ENCODE data around the gene KIRREL1.

KIRREL1 gene

GRCh38 chr1:157988002-157988401, 5.4 kb upstream of the KIRREL1 start:
- Histone ChIP-seq H3K36me3 (ENCODE audit: insufficient read depth, low read length) (no peaks in the 10 kb centered on the region), H3K9ac (ENCODE audit: low read depth, low read length) (no peak overlapping the region), H3K4me1 (ENCODE audit: insufficient read depth, low read length) (peaks cover 22% of the 10 kb centered on the region), H3K9me3 (ENCODE audit: control insufficient read depth, insufficient read depth, low read length) (no peaks in the 10 kb centered on the region)

DNA sequence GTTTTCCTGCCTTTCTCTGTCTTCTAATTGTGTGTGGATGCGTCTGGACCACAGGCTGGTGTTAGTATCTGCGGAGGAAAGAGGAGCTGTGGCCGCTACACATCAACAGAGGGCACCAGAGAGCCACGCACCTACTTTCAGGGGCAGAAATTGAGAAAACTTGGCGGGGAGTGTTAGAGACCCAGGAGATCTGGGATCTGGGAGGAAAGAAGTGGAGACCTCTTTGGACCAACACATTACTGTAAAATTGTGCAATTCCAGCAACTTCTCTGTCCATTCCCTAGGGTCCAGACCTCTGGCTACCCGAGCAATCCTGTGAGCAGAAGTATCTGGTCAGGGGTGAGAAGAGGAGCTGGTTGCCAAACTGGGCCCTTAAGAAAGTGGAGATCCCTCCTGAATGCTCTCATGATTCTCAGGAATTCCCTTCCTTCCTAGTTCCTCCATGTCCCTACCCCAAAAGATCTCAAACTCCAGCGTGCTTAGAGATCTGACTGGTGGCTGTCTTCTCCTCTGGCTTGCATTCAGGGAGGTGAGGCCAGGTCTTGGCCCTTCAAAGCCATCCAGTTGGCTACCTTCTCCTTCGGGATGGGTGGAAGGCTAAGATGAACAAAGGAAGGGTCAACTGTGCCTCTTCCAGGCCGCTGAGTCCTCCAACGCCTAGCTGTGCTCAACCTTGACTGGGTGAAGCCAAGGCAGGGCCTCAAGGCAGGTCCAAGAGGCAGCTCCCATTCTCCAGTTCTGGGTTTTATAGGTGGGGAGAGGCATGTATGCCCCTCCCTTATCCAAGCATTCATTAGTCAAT, 1.2 kb upstream of the KIRREL1 start:
- Histone ChIP-seq H3K36me3 (ENCODE audit: insufficient read depth, low read length) (no peaks in the 10 kb centered on the region), H3K4me1 (ENCODE audit: insufficient read depth, low read length) (peaks cover 26% of the 10 kb centered on the region), H3K9ac (ENCODE audit: low read depth, low read length) (peak overlapping the region; percentile 91; the same call in 1 of the 2 replicates), H3K9me3 (ENCODE audit: control insufficient read depth, insufficient read depth, low read length) (no peaks in the 10 kb centered on the region)

- Histone ChIP-seq H3K36me3 (ENCODE audit: insufficient read depth, low read length) (no peaks in the 10 kb centered on the region), H3K4me1 (ENCODE audit: insufficient read depth, low read length) (peaks cover 26% of the 10 kb centered on the region), H3K9me3 (ENCODE audit: control insufficient read depth, insufficient read depth, low read length) (no peaks in the 10 kb centered on the region), H3K9ac (ENCODE audit: low read depth, low read length) (peak overlapping the region; percentile 91; the same call in 1 of the 2 replicates)
These were observed 655 bp upstream of the KIRREL1 start for GRCh38 chr1:157992833-157993146.

DNA sequence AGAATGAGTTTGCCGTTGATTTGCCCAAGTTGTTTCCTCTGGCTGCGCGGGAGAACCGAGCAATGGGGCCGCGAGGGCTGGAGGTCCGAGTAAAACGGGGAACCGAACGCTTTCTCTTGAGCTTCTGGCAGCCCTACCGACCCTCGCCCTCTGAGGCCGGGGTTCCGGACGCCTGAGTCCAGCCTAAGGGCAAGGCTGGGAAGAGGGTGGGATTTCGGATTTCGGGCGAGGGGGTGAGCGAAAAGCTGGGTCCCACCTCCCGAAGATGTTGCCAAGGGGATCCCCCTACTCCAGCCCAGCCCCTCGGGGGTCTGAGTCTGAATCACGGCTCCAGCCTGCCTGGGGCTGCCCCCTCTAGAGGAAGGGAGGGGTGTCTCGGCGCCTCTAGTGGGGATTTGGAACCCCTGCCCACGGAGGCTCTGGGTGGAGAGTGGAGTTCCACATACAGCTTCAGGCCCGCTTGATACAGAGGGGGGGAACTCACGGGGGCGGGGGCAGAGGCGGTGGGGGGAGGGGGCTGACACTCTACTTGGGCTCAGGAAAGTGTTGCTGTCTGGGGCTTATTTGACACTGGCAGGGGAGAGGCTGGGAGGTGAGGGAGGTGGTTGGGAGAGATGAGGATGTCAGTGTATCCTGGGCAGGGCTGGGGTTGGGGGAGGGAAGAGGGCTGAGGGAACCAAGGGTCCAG, 617 bp downstream of the KIRREL1 start:
- H3K4me1 ChIP-seq (ENCODE audit: insufficient read depth, low read length), result peaks cover 31% of the 10 kb centered on the region
- H3K36me3 ChIP-seq (ENCODE audit: insufficient read depth, low read length), result no peaks in the 10 kb centered on the region
- peak overlapping the region; percentile 91 for H3K9ac ChIP-seq (ENCODE audit: low read depth, low read length)
- no peaks in the 10 kb centered on the region for H3K9me3 ChIP-seq (ENCODE audit: control insufficient read depth, insufficient read depth, low read length)

DNA sequence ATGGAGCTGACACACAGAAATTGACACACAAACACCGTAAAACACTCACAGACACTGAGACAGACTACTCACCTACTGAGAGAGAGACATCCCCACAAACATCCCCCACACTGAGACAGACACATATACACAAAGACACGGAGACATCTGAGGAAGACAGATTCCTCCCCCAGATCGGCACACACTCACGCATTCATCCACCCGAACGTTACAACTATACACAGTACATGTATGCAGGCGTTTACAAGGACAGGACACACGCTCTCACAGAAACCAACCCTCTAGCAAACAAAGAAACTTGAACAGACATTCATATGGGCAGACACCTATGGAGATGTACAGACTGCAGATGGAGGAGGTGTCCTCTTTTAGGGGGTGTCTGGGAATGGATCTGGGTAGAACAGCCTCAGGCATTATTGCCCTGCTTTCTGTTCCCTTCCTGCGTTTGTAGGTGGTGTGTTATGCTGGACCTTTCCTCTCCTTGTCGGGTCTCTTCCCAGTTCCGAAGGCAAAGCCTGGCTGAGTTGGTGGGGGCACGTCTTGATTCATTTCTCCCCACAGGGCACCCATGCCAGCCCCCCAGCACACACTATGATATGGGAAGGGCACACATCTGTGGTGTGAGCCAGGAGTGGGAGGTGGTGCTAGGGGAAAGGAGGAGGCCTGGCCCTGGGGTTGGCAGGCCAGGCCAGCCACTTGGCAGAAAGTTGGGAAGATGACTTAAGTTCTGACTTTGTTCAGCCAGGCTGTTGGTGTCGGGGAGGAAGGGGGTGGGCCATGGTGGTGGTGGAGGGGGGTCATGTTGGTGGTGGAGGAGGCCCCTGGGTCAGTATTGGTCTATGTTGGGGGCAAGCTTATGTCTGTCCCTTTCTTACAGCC, 1.5 kb downstream of the KIRREL1 start:
- H3K4me1 ChIP-seq (ENCODE audit: insufficient read depth, low read length), result peaks cover 31% of the 10 kb centered on the region
- H3K9ac ChIP-seq (ENCODE audit: low read depth, low read length), result peak overlapping the region; percentile 38; the same call in 1 of the 2 replicates
- no peaks in the 10 kb centered on the region for H3K9me3 ChIP-seq (ENCODE audit: control insufficient read depth, insufficient read depth, low read length)
- H3K36me3 ChIP-seq (ENCODE audit: insufficient read depth, low read length), result no peaks in the 10 kb centered on the region

- Histone ChIP-seq H3K36me3 (ENCODE audit: insufficient read depth, low read length) (no peaks in the 10 kb centered on the region), H3K9me3 (ENCODE audit: control insufficient read depth, insufficient read depth, low read length) (no peaks in the 10 kb centered on the region), H3K9ac (ENCODE audit: low read depth, low read length) (no peak overlapping the region), H3K4me1 (ENCODE audit: insufficient read depth, low read length) (peaks cover 31% of the 10 kb centered on the region)
These were observed 2.2 kb downstream of the KIRREL1 start for GRCh38 chr1:157995583-157996169.

DNA sequence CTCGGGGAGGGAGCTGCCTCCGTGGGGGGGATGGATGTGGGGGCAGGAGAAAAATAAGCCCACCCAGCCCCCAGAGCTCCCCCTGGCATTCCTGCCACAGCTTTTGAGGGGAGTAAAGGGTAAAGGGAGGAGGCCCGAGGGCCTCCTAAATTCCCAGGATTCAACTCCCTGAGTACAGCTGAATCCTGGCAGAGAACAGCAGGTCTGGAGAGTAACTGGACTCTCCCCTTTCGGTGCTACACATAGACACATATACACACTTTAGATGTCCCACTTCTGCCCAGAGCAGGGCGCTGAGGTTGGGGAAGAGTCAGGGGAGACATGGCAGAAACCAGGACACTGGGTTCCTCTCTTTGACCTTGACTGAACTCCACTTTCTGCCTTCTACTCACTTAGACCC, 3.0 kb downstream of the KIRREL1 start:
- Histone ChIP-seq H3K36me3 (ENCODE audit: insufficient read depth, low read length) (no peaks in the 10 kb centered on the region), H3K4me1 (ENCODE audit: insufficient read depth, low read length) (peaks cover 35% of the 10 kb centered on the region), H3K9ac (ENCODE audit: low read depth, low read length) (no peak overlapping the region), H3K9me3 (ENCODE audit: control insufficient read depth, insufficient read depth, low read length) (no peaks in the 10 kb centered on the region)

GRCh38 chr1:158000507-158000906, 7.1 kb downstream of the KIRREL1 start:
- Histone ChIP-seq H3K4me1 (ENCODE audit: insufficient read depth, low read length) (peaks cover 41% of the 10 kb centered on the region), H3K36me3 (ENCODE audit: insufficient read depth, low read length) (no peaks in the 10 kb centered on the region), H3K9me3 (ENCODE audit: control insufficient read depth, insufficient read depth, low read length) (no peaks in the 10 kb centered on the region), H3K9ac (ENCODE audit: low read depth, low read length) (no peak overlapping the region)

- Histone ChIP-seq H3K36me3 (ENCODE audit: insufficient read depth, low read length) (no peaks in the 10 kb centered on the region), H3K9me3 (ENCODE audit: control insufficient read depth, insufficient read depth, low read length) (no peaks in the 10 kb centered on the region), H3K4me1 (ENCODE audit: insufficient read depth, low read length) (peaks cover 45% of the 10 kb centered on the region), H3K9ac (ENCODE audit: low read depth, low read length) (no peak overlapping the region)
These were observed 8.7 kb downstream of the KIRREL1 start for GRCh38 chr1:158002022-158002630.

- Histone ChIP-seq H3K9me3 (ENCODE audit: control insufficient read depth, insufficient read depth, low read length) (no peaks in the 10 kb centered on the region), H3K4me1 (ENCODE audit: insufficient read depth, low read length) (peaks cover 52% of the 10 kb centered on the region), H3K36me3 (ENCODE audit: insufficient read depth, low read length) (no peaks in the 10 kb centered on the region), H3K9ac (ENCODE audit: low read depth, low read length) (peak overlapping the region; percentile 9; the same call in 1 of the 2 replicates)
These were observed 9.4 kb downstream of the KIRREL1 start for GRCh38 chr1:158002631-158003405.

- Histone ChIP-seq H3K9ac (ENCODE audit: low read depth, low read length) (peak overlapping the region; percentile 9; the same call in 1 of the 2 replicates), H3K4me1 (ENCODE audit: insufficient read depth, low read length) (peaks cover 56% of the 10 kb centered on the region), H3K9me3 (ENCODE audit: control insufficient read depth, insufficient read depth, low read length) (no peaks in the 10 kb centered on the region)
These were observed 10.0 kb downstream of the KIRREL1 start for GRCh38 chr1:158003406-158003800.

GRCh38 chr1:158005224-158005623, 11.8 kb downstream of the KIRREL1 start:
- no peaks in the 10 kb centered on the region for H3K9me3 ChIP-seq (ENCODE audit: control insufficient read depth, insufficient read depth, low read length)
- H3K36me3 ChIP-seq (ENCODE audit: insufficient read depth, low read length), result no peaks in the 10 kb centered on the region
- peaks cover 70% of the 10 kb centered on the region for H3K4me1 ChIP-seq (ENCODE audit: insufficient read depth, low read length)
- H3K9ac ChIP-seq (ENCODE audit: low read depth, low read length), result no peak overlapping the region

More at GRCh38 chr1:158003406-158003800, 10.0 kb downstream of the KIRREL1 start:
- H3K36me3 ChIP-seq (ENCODE audit: insufficient read depth, low read length), result no peaks in the 10 kb centered on the region

- Histone ChIP-seq H3K9ac (ENCODE audit: low read depth, low read length) (no peak overlapping the region), H3K4me1 (ENCODE audit: insufficient read depth, low read length) (peaks cover 76% of the 10 kb centered on the region)
These were observed 13.7 kb downstream of the KIRREL1 start for GRCh38 chr1:158007180-158007579.

More at GRCh38 chr1:158007180-158007579, 13.7 kb downstream of the KIRREL1 start:
- Histone ChIP-seq H3K9me3 (ENCODE audit: control insufficient read depth, insufficient read depth, low read length) (no peaks in the 10 kb centered on the region), H3K36me3 (ENCODE audit: insufficient read depth, low read length) (no peaks in the 10 kb centered on the region)
